ENCODE data around the gene RASAL1. TPM values are rescaled to one million over a fixed set of nuclear protein-coding genes. Genes with fewer than 3 reads are reported as not detected.

Gene RASAL1
- polyA plus RNA-seq, 3 donors from 2014 or later: not detected

DNA sequence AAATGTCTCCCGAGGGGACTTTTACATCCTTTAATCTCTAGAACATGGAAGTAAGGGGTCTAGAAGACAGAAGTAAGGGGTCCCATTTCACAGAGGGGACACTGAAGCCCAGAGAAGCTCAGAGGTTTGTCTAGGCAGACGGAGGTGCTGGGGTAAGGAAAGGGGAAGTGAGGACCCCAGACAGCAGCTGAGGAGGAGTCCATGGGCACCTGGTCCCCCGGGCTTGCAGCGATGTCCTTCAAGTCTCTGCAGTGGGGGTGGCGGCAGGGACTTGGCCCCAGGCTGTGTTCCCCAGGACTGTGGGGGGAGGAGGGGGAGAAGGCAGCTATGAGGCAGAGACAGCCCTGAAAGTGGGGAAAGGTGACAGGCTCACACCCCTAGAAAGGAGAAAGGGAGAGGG lies 48.4 kb downstream of the RASAL1 start:
- DNase-seq: no peak
- Mint-ChIP-seq H3K36me3 (no peaks in the 10 kb centered on the region), H3K4me3 (peak overlapping the region; percentile 67 to 80 (median 69)), H3K9me3 (no peaks in the 10 kb centered on the region), H3K27ac (peak overlapping the region; percentile 67 to 90 (median 84)), H3K27me3 (ENCODE audit: low read depth in 3 of 3) (peaks cover 6 to 9% (median 7%) of the 10 kb centered on the region in 3 donors), H3K4me1 (peaks cover 90 to 98% of the 10 kb centered on the region in 2 donors)

DNA sequence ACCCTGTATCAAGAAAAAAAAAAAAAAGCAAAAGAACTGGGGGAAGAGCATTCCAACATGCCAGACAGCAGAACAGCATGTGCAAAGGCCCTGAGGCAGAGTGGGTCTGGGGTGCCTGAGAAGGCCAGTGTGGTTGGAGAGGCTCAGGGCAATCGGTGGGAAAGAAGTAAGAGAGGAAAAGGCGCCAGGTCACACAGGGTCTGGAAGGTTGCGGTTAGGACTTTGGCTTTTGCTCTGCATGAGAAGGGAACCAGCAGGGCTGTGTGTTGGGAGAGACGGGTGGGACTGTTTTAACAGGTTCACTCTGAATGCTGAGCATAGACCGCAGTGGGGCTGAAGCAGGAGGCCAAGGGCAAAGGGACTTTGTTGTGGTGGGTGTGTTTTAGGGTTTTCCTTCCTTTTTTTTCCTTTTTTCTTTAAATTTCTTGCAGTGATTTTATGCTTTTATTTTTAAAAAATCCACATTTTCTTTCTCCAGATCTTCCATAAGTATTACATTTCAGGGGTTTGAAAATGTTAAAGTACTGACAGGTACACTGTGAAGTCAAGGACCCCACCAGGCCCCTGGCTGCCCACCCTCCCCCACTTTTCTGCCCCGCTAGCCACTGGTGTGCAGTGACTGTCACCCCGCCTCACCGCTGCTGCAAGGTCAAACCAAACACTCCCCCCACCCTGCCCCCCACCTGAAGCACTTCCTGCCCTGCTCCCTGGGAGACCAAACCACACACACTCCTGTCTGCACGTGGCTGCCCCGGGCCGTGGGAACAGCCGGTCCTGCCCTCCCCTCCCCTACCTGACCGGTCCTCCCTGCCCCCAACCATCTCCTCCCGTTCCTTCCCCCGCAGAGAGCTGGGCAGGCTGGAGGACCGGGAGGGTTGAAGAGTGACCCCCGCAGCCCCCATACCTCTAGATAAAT lies 49.1 kb downstream of the RASAL1 start:
- Mint-ChIP-seq H3K9me3 (no peaks in the 10 kb centered on the region), H3K36me3 (no peaks in the 10 kb centered on the region), H3K4me3 (peak overlapping the region; percentile 67 to 80 (median 69)), H3K4me1 (peaks cover 90 to 98% of the 10 kb centered on the region in 2 donors), H3K27ac (peak overlapping the region; percentile 67 to 90 (median 86)), H3K27me3 (ENCODE audit: low read depth in 3 of 3) (peaks cover 6 to 10% (median 7%) of the 10 kb centered on the region in 3 donors)
- DNase-seq: peak; percentile 43 to 61 (median 47)

- DNase-seq: peak in 2 of 3 donors; percentile 36 to 46
- Mint-ChIP-seq H3K27ac (peak overlapping the region; percentile 75 to 92 (median 88)), H3K27me3 (ENCODE audit: low read depth in 3 of 3) (peaks cover 7 to 10% (median 10%) of the 10 kb centered on the region in 3 donors), H3K4me1 (peaks cover 81 to 85% of the 10 kb centered on the region in 2 donors), H3K36me3 (no peaks in the 10 kb centered on the region), H3K9me3 (no peaks in the 10 kb centered on the region), H3K4me3 (peak overlapping the region; percentile 51 to 80 (median 69))
Measured at GRCh38 chr12:113083863-113084435, 51.6 kb downstream of the RASAL1 start.

DNA sequence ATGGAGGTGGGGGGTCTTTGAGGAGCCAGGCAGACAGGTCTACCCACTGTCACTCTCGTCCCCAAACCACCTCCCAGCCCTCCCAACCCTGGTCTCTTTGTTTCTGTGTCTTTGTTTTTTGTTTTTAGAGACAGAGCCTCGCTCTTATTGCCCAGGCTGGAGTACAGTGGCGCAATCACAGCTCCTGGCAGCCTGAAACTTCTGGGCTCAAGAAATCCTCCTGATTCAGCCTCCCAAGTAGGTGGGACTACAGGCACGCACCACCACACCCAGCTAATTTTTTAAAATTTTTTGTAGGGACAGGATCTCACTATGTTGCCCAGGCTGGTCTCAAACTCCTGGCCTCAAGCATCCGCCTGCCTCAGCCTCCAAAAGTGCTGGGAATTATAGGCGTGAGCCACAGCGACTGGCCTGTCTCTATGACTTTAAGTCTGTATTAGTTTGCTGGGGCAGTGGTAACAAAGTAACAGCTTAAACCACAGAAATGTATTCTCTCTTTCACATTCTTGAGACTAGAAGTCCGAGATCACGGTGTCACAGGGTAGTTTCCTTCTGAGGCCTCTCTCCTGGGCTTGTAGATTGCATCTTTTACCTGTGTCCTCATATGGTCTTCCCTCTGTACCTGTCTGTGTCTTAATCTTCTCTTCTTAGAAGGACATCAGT lies 52.9 kb downstream of the RASAL1 start:
- peak overlapping the region; percentile 50 to 90 (median 76) for H3K27ac Mint-ChIP-seq
- H3K4me1 Mint-ChIP-seq: peaks cover 67 to 71% of the 10 kb centered on the region in 2 donors
- DNase-seq: peak; percentile 35 to 50 (median 45)
- H3K27me3 Mint-ChIP-seq (ENCODE audit: low read depth in 3 of 3): peaks cover 7 to 12% (median 10%) of the 10 kb centered on the region in 3 donors
- H3K9me3 Mint-ChIP-seq: no peaks in the 10 kb centered on the region
- peaks cover 0 to 3% (median 0%) of the 10 kb centered on the region in 3 donors for H3K36me3 Mint-ChIP-seq
- H3K4me3 Mint-ChIP-seq: peak overlapping the region; percentile 51 to 79 (median 65)

GRCh38 chr12:113081873-113082272 lies 53.7 kb downstream of the RASAL1 start:
- Mint-ChIP-seq H3K27me3 (ENCODE audit: low read depth in 3 of 3) (peaks cover 7 to 12% (median 10%) of the 10 kb centered on the region in 3 donors), H3K27ac (peak overlapping the region in 3 of 6 donors; percentile 7 to 77 (median 66))

GRCh38 chr12:113077859-113078255 lies 57.7 kb downstream of the RASAL1 start:
- no peak for DNase-seq
- Mint-ChIP-seq H3K27me3 (ENCODE audit: low read depth in 3 of 3) (peaks cover 5 to 12% (median 10%) of the 10 kb centered on the region in 3 donors), H3K9me3 (peaks cover 0 to 1% (median 0%) of the 10 kb centered on the region in 6 donors), H3K27ac (no peak overlapping the region), H3K36me3 (peaks cover 0 to 3% (median 0%) of the 10 kb centered on the region in 3 donors), H3K4me3 (no peak overlapping the region), H3K4me1 (peaks cover 23 to 36% of the 10 kb centered on the region in 2 donors)

More at GRCh38 chr12:113081873-113082272, 53.7 kb downstream of the RASAL1 start:
- peaks cover 0 to 3% (median 0%) of the 10 kb centered on the region in 3 donors for H3K36me3 Mint-ChIP-seq
- no peak overlapping the region for H3K4me3 Mint-ChIP-seq
- DNase-seq: no peak
- peaks cover 60 to 64% of the 10 kb centered on the region in 2 donors for H3K4me1 Mint-ChIP-seq
- H3K9me3 Mint-ChIP-seq: no peaks in the 10 kb centered on the region

DNA sequence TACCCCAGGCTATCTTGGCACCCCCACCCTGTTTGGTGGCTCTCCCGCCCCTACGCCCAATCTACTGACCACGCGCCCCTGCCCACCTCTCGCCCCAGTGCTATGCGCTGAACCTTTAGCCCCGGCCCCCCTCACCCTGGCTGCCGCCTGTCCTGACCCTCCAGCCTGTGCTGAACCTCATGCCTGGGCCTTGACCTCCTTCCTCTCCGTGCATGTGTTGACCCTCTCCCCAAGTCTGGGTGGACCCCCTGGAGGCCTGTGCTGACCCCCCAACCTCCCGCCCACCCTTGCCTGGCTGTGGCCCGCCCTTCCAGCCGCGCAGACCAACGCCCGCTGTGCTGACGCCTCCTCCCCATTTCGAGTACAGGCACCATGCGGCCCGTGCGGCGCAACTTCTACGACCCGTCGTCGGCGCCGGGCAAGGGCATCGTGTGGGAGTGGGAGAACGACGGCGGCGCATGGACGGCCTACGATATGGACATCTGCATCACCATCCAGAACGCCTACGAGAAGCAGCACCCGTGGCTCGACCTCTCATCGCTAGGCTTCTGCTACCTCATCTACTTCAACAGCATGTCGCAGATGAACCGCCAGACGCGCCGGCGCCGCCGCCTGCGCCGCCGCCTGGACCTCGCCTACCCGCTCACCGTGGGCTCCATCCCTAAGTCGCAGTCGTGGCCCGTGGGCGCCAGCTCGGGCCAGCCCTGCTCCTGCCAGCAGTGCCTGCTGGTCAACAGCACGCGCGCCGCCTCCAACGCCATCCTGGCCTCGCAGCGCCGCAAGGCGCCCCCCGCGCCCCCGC lies 58.3 kb downstream of the RASAL1 start:
- peaks cover 18 to 30% of the 10 kb centered on the region in 2 donors for H3K4me1 Mint-ChIP-seq
- H3K27ac Mint-ChIP-seq: no peak overlapping the region
- no peak overlapping the region for H3K4me3 Mint-ChIP-seq
- H3K36me3 Mint-ChIP-seq: peaks cover 0 to 3% (median 0%) of the 10 kb centered on the region in 3 donors
- H3K27me3 Mint-ChIP-seq (ENCODE audit: low read depth in 3 of 3): peaks cover 2 to 10% (median 9%) of the 10 kb centered on the region in 3 donors
- DNase-seq: no peak
- peaks cover 0 to 1% (median 0%) of the 10 kb centered on the region in 6 donors for H3K9me3 Mint-ChIP-seq

DNA sequence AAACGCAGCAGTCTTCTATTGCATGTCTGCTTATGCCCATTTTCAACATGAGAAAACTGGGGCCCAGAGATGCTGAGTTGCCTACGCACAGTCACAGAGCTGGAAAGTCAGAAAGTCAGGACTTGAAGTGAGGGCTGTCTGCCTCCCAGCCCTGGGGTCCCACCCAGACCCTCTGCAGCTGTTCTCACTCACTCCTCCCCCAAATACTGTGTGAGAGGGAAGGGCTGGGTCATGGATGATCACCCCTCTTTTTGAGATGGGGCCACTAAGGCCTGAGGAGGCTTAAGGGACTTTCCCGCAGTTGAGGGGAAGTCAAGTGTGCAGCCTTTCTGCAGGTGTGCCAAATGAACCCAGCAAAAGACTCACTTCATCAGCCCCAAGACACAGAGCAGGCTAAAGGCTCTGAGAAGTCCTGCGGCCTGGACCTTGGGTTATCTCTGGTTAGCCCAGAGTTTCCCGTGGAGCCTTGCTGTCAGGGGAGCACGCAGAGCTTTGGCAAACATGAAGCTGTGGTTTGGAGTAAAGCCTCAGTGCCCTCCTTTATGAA lies 60.4 kb downstream of the RASAL1 start:
- H3K4me1 Mint-ChIP-seq: peaks cover 5 to 23% of the 10 kb centered on the region in 2 donors
- H3K4me3 Mint-ChIP-seq: no peak overlapping the region
- peaks cover 0 to 10% (median 7%) of the 10 kb centered on the region in 3 donors for H3K27me3 Mint-ChIP-seq (ENCODE audit: low read depth in 3 of 3)
- H3K27ac Mint-ChIP-seq: no peak overlapping the region
- peaks cover 0 to 1% (median 0%) of the 10 kb centered on the region in 6 donors for H3K9me3 Mint-ChIP-seq
- peaks cover 0 to 3% (median 0%) of the 10 kb centered on the region in 3 donors for H3K36me3 Mint-ChIP-seq
- DNase-seq: no peak

GRCh38 chr12:113073586-113073985 lies 62.0 kb downstream of the RASAL1 start:
- H3K9me3 Mint-ChIP-seq: peaks cover 0 to 1% (median 0%) of the 10 kb centered on the region in 6 donors
- no peak overlapping the region for H3K27ac Mint-ChIP-seq
- peaks cover 0 to 7% (median 6%) of the 10 kb centered on the region in 3 donors for H3K27me3 Mint-ChIP-seq (ENCODE audit: low read depth in 3 of 3)
- H3K36me3 Mint-ChIP-seq: peaks cover 0 to 3% (median 0%) of the 10 kb centered on the region in 3 donors
- no peak for DNase-seq
- no peak overlapping the region for H3K4me3 Mint-ChIP-seq
- peaks cover 8 to 33% of the 10 kb centered on the region in 2 donors for H3K4me1 Mint-ChIP-seq

DNA sequence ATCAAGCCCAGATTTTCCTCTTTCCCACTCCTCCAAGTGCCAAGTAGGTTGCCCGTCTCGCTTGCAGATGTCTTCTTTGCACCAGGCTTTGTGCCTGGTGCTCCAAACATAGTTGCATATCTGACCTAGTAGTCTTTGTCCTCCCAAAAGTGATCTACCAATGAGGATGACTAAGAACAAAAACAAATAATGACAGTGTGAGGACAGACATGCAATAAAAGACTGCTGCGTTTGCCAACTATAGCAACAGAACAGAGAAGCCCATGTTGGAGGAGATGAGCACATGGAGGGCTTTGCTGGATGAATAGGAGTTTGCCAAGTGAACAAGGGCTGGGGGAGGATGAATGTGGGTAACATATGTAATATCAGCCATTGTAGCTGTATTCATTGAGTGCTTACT lies 63.4 kb downstream of the RASAL1 start:
- peaks cover 8 to 33% of the 10 kb centered on the region in 2 donors for H3K4me1 Mint-ChIP-seq
- no peak for DNase-seq
- peak overlapping the region in 1 of 6 donors; percentile 44 for H3K27ac Mint-ChIP-seq
- H3K9me3 Mint-ChIP-seq: peaks cover 0 to 1% (median 0%) of the 10 kb centered on the region in 6 donors
- no peaks in the 10 kb centered on the region for H3K36me3 Mint-ChIP-seq
- H3K27me3 Mint-ChIP-seq (ENCODE audit: low read depth in 3 of 3): peaks cover 0 to 7% (median 5%) of the 10 kb centered on the region in 3 donors
- no peak overlapping the region for H3K4me3 Mint-ChIP-seq

DNA sequence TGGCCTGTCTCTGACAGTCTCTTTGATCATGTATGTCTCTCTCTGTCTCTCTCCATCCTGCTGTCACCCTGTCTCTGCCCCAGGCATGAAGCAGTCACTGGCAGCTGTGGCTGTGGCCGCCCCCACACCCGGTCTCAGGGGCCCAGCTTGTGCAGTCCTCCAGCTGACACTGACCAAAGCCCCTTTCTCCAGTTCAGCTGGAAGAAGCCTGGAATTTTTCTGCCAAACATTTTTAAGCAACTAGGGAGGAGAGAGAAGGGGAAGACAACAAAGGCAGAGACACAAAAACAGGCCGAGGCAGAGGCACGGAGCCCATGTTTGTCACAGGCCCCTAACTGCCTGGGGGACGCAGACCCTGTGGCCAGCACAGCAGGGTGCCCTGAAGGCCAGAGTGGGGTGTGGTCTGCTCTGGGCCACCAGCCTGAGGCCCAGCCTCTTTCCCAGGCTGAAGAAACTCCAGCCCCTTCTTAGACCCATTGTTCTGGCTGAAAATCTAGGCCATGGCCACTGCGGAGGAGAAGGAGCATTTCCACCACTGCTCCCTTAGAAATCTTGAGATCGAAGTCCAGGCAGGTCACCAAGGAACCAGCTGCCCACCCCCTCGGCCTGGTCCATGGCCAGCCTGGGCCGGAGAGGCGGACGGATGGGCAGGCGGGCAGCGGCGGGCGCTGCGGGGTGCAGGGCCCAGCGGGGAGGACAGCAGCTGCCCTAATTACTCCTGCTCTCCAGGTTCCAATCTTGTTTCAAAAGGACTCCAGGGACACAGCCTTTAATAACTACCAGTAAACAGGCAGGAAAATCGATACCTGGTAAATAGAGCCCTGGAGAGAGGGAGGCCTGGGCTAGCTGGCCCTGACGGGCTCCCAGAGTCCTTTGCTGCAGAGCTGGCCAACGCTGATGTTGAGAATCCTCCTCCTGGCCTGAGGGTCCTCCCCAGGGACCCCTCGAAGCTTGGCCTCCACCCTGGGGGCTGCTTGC lies 64.1 kb downstream of the RASAL1 start:
- no peak for DNase-seq
- no peak overlapping the region for H3K4me3 Mint-ChIP-seq
- peaks cover 0 to 5% (median 3%) of the 10 kb centered on the region in 3 donors for H3K27me3 Mint-ChIP-seq (ENCODE audit: low read depth in 3 of 3)
- H3K27ac Mint-ChIP-seq: peak overlapping the region in 4 of 6 donors; percentile 32 to 62 (median 46)
- H3K4me1 Mint-ChIP-seq: peaks cover 6 to 33% of the 10 kb centered on the region in 2 donors
- H3K36me3 Mint-ChIP-seq: no peaks in the 10 kb centered on the region
- H3K9me3 Mint-ChIP-seq: peaks cover 0 to 1% (median 0%) of the 10 kb centered on the region in 6 donors
